ENCODE measurements around the gene EN2.

Gene EN2

DNA sequence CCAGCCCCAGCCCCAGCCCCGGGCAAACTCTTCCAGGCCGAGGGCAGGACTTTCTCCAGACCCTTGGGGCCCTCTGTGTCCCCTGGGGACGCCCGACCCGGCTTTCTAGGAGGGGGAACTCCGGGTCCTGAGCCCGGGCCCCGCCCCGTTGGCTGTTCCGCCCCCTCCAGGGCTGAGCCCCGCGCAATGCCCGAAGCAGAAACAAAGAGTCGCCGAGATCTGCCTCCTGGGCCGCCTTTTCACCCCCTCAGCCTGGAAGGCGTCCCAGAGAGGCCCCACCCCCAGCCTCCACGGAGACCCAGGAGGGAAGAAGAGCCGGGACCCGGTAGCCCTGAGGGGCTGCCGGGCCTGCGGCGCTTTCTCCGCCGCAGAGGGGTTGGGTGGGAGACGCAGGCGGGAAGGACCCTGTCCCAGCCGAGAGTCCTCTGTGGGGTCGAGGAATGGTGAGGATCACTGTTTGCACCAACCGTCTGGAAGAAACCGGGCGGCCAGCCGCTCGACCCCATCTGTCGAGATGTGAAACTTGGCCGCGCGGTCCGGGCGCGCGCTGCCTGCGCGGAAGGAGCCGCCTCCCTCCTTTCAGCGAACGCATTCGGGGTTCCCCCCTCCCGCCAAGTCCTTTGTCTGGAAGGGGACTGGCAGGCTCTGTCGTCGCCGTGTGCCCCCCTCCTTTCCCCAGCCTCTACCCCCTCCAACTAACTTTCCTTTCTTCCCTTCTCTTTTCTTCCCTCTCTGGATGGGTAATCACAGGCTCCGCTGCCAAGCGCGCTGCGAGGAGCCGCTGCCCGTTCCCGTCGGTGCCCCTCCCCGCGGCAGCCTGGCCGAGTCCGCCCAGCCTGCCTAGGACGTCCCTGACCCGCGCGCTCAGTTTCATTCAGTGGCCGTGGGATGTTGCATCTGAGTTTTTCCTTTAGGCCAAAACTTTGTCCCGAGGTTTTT, 10.2 kb downstream of the EN2 start:
- in situ Hi-C loops (cut with HindIII; ENCODE audit: low sequenced_read_pairs), result no loop called here
- no peak for DNase-seq (ENCODE audit: low read depth, low spot score)
- H3K4me3 ChIP-seq (ENCODE audit: low read depth, low read length), result no peak overlapping the region
- TF ChIP-seq, protein P1, sequence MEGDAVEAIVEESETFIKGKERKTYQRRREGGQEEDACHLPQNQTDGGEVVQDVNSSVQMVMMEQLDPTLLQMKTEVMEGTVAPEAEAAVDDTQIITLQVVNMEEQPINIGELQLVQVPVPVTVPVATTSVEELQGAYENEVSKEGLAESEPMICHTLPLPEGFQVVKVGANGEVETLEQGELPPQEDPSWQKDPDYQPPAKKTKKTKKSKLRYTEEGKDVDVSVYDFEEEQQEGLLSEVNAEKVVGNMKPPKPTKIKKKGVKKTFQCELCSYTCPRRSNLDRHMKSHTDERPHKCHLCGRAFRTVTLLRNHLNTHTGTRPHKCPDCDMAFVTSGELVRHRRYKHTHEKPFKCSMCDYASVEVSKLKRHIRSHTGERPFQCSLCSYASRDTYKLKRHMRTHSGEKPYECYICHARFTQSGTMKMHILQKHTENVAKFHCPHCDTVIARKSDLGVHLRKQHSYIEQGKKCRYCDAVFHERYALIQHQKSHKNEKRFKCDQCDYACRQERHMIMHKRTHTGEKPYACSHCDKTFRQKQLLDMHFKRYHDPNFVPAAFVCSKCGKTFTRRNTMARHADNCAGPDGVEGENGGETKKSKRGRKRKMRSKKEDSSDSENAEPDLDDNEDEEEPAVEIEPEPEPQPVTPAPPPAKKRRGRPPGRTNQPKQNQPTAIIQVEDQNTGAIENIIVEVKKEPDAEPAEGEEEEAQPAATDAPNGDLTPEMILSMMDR (IDR thresholded peaks at IDR 0.05; ENCODE audit: low read depth, low read length), result no peak

DNA sequence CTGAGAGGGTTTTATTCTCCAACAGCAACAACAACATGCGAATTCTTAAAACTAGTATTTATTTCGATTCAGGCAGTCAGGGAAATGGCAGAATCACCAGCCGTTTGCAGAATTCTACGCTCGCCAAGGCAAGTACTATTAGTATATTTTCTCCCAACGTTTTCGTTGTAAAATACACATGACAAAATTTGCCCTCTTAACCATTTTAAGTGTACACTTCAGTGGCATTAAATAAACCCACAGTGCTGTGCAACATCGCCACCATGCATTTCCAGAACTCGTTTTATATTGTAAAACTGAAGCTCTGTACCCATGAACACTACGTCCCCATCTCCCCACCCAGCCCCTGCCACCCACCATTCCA, 10.8 kb downstream of the EN2 start:
- no peak for DNase-seq (ENCODE audit: low read depth, low spot score)
- in situ Hi-C loops (cut with HindIII; ENCODE audit: low sequenced_read_pairs), result no loop called here
- no peak overlapping the region for H3K4me3 ChIP-seq (ENCODE audit: low read depth, low read length)
- TF ChIP-seq, protein P1 (IDR thresholded peaks at IDR 0.05; ENCODE audit: low read depth, low read length), result no peak

DNA sequence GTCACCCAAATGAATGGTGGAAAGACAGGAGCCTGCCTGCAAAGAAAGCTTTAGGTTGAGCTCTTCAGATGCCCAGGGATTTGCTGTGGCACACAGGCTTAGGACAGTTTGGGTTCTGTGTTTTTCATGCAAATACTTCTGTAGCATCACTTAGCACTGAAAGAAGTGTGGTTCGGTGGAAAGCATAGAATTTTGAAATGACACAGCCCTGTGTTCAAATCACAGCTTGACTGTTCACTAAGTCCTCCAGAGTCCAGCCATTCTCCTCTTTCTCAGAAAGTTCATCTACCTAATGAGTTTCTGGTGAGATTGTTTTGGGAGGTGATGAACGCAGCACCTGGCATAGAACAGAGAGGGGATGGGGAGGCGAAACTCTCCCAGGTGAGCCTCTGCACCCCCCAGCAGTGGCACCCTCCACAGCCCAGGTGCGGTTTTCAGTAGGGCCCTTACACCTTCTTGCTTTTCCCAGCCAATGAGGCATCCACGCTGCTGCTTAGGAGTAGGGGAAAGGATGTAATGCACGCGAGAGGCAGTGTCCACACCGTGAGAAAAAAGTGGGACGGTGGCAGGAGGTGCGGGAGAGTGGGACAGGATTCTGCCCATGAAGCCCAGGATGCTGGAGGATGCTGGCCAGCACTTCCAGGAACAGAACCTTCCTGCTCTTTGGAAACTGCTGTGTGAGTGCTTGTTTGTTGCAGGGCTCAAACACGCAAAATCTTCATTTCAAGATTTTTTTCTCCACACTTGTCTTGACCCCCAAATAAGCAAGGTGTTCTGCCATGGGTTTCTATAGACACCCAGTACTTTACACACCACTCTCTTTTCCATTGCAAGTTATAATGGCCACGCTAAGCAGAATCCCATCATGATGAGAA, 11.6 kb downstream of the EN2 start:
- DNase-seq (ENCODE audit: low read depth, low spot score), result no peak
- TF ChIP-seq, protein P1 (IDR thresholded peaks at IDR 0.05; ENCODE audit: low read depth, low read length), result no peak
- in situ Hi-C loops (cut with HindIII; ENCODE audit: low sequenced_read_pairs), result no loop called here
- H3K4me3 ChIP-seq (ENCODE audit: low read depth, low read length), result no peak overlapping the region

DNA sequence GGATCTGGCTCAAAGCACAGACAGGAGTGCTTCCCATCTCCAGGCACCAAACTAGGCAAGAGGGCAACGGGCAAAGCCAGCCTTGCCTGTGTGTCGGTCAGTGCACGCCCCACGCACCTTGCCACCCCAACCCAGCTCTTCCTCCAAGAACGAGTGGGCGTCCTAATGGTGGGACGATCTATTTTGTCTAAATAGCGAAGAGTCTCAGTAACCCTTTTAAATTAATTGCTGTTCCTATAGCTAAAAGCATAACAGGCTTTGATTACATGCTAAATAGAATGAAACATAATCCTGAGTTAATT, 12.2 kb downstream of the EN2 start:
- TF ChIP-seq, protein P1 (IDR thresholded peaks at IDR 0.05; ENCODE audit: low read depth, low read length), result no peak
- DNase-seq (ENCODE audit: low read depth, low spot score), result no peak
- in situ Hi-C loops (cut with HindIII; ENCODE audit: low sequenced_read_pairs), result no loop called here
- no peak overlapping the region for H3K4me3 ChIP-seq (ENCODE audit: low read depth, low read length)

DNA sequence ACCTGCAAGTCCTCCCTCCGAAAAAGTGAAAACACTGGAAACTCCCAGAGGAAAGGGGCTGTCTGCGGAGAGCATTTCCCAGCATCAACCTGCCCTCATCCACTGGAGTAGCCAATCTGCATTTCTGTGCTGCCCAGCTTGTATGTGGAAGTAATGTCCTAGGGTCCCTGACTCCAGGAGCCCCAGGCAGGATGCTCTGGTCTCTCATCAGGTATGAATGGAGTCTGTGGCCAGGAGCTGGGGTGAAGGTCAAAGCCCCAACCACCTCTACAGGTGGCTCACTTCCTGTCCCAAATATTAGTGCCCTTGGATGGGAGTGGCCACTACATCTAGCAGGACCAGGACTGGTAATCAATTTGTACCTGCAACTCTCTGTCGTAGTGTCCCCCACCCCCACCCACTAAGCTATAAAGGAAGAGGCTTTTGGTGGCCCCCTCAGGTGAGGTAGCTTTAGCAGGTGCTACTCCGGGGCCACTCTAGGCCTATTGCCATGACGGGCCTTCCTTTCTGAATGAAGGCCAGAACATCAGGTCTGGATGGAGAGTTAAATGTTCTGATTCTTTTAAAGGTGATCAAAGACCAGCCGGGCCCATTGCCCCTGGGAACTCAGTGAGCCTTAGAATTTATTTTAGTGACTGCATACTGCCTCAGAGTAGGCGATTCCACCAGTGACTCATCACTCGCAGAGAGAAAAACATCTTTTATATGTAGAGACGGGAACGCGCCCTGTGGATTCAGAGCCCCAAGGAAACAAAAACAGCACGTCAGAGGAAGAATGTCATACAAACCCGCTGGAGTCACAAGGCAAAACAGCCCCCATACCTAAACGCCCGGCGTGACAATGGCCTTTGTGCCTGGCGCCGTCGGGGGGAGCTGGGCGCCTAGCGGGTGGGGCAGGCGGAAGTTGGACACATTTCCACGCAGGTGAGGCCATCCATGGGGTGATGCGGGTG, 13.0 kb downstream of the EN2 start:
- no peak overlapping the region for H3K4me3 ChIP-seq (ENCODE audit: low read depth, low read length)
- in situ Hi-C loops (cut with HindIII; ENCODE audit: low sequenced_read_pairs), result no loop called here
- TF ChIP-seq, protein P1 (IDR thresholded peaks at IDR 0.05; ENCODE audit: low read depth, low read length), result no peak
- no peak for DNase-seq (ENCODE audit: low read depth, low spot score)

DNA sequence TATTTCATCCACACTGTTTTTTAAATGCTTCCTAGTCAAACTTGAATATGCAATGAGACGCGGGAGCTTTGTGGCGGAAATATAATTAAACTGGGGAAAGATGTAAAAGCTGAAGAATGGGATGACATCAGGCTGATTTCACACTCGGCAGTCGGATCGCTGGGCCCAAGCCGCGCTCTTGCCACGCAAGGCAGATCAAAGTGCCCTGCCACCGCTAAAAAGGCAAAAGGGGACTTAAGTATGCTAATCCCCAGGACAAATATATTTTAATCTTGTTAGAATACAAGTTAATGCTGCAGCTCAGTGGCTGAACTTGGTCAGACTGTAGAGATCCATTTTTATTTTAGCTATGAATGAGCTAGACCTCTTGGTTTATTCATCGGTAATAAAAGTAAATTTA, 13.8 kb downstream of the EN2 start:
- in situ Hi-C loops (cut with HindIII; ENCODE audit: low sequenced_read_pairs), result no loop called here
- TF ChIP-seq, protein P1 (IDR thresholded peaks at IDR 0.05; ENCODE audit: low read depth, low read length), result no peak
- H3K4me3 ChIP-seq (ENCODE audit: low read depth, low read length), result no peak overlapping the region
- DNase-seq (ENCODE audit: low read depth, low spot score), result no peak
